Natural killer cell treated with Interleukin-12 subunit alpha and Interleukin-12 subunit beta and Interleukin-15 and Interleukin-18, amount 100 ng/mL, for 72 hours (primary cell): Measurements from ENCODE around the gene HDDC2. TPM values are rescaled to one million over a fixed set of nuclear protein-coding genes. Genes with fewer than 3 reads are reported as not detected.

Experiments
- ATAC-seq, 2 donors: fragments of 150-1000 bp; cut with Tn5 transposase in 1 of 2; sonication (Bioruptor Pico), chemical (Tn5 transposase) in 1 of 2; 2 replicates each; pipeline ENCODE4 v1.10.0; 2021
- DNase-seq: peaks from one replicate; pipeline ENCODE4 v3.0.0; 2022; ENCODE audit warnings: low spot score
- H3K27ac Mint-ChIP-seq, 2 donors: 1 replicate in 1 of 2; 2 replicates in 1 of 2; pipeline ENCODE4 v1.8.0; 2022; ENCODE audit warnings: mixed read lengths in 2 of 2, mild to moderate bottlenecking in 1 of 2, moderate library complexity in 1 of 2
- H3K27me3 Mint-ChIP-seq, 2 donors: 1 replicate in 1 of 2; 2 replicates in 1 of 2; pipeline ENCODE4 v1.8.0; 2022; ENCODE audit warnings: mixed read lengths in 2 of 2
- H3K36me3 Mint-ChIP-seq: one replicate; pipeline ENCODE4 v1.8.0; 2022; ENCODE audit warnings: mixed read lengths
- H3K4me1 Mint-ChIP-seq, 2 donors: 1 replicate in 1 of 2; 2 replicates in 1 of 2; pipeline ENCODE4 v1.8.0; 2022; ENCODE audit warnings: low read depth in 2 of 2, mixed read lengths in 2 of 2, mild to moderate bottlenecking in 1 of 2
- H3K4me3 Mint-ChIP-seq: one replicate; pipeline ENCODE4 v1.8.0; 2022; ENCODE audit warnings: mixed read lengths
- H3K9me3 Mint-ChIP-seq: 2 replicates; pipeline ENCODE4 v1.8.0; 2022; ENCODE audit warnings: mixed read lengths
- total RNA-seq, 2 donors: library from RNA; stranded (reverse); gene quantifications; one replicate each; pipeline ENCODE4 v1.2.3, GENCODE V29; 2022

Gene HDDC2
- total RNA-seq, 2 donors from 2014 or later, result 36.8 to 44.0 TPM

- Mint-ChIP-seq H3K4me1 (no peaks in the 10 kb centered on the region), H3K27ac (no peak overlapping the region), H3K4me3 (no peak overlapping the region), H3K27me3 (no peaks in the 10 kb centered on the region), H3K36me3 (no peaks in the 10 kb centered on the region), H3K9me3 (no peaks in the 10 kb centered on the region)
- DNase-seq (no peak), ATAC-seq (no peak)
Measured at GRCh38 chr6:125231133-125231532, 70.6 kb downstream of the HDDC2 start.

GRCh38 chr6:125230674-125231073, 71.1 kb downstream of the HDDC2 start:
- H3K4me3 Mint-ChIP-seq, result no peak overlapping the region
- H3K4me1 Mint-ChIP-seq, result no peaks in the 10 kb centered on the region
- no peak overlapping the region for H3K27ac Mint-ChIP-seq
- H3K9me3 Mint-ChIP-seq, result no peaks in the 10 kb centered on the region
- no peak for ATAC-seq
- H3K27me3 Mint-ChIP-seq, result no peaks in the 10 kb centered on the region
- no peaks in the 10 kb centered on the region for H3K36me3 Mint-ChIP-seq
- no peak for DNase-seq

GRCh38 chr6:125228981-125229479, 72.7 kb downstream of the HDDC2 start:
- H3K4me1 Mint-ChIP-seq, result peaks cover 0 to 3% of the 10 kb centered on the region in 2 donors
- ATAC-seq (no peak), DNase-seq (no peak)
- no peak overlapping the region for H3K4me3 Mint-ChIP-seq
- H3K36me3 Mint-ChIP-seq, result no peaks in the 10 kb centered on the region
- H3K27me3 Mint-ChIP-seq, result peaks cover 0 to under 1% of the 10 kb centered on the region in 2 donors
- H3K9me3 Mint-ChIP-seq, result no peaks in the 10 kb centered on the region
- H3K27ac Mint-ChIP-seq, result no peak overlapping the region

- DNase-seq (no peak), ATAC-seq (no peak)
- Mint-ChIP-seq H3K36me3 (no peaks in the 10 kb centered on the region), H3K9me3 (no peaks in the 10 kb centered on the region), H3K4me3 (no peak overlapping the region), H3K27me3 (peaks cover 0 to 2% of the 10 kb centered on the region in 2 donors), H3K4me1 (peaks cover 0 to 3% of the 10 kb centered on the region in 2 donors), H3K27ac (no peak overlapping the region)
Measured at GRCh38 chr6:125227244-125227643, 74.5 kb downstream of the HDDC2 start.

Other genes starting within 250 kb of the HDDC2 start
- not detected for gene TPD52L1, start 148.2 kb downstream of the HDDC2 start, total RNA-seq